Esophagus muscularis mucosa (tissue), 4 donors: Measurements from ENCODE around the gene GSG1.

Experiments used
- CTCF ChIP-seq, 3 experiments: fragments of 200-600 bp in 2 of 3; fragments of 450-650 bp in 1 of 3; sonication (generic) in 2 of 3; IDR thresholded peaks; one replicate each; pipeline ENCODE4 v1.5.1; 2017 to 2019; ENCODE audit warnings: antibody characterized with exemption in 3 of 3, mild to moderate bottlenecking in 2 of 3, moderate library complexity in 1 of 3
- EP300 ChIP-seq: sonication (generic); formaldehyde crosslinking; IDR thresholded peaks from one replicate; pipeline ENCODE4 v1.6.1; 2017; ENCODE audit warnings: antibody characterized with exemption
- POLR2A ChIP-seq: fragments of 450-650 bp; IDR thresholded peaks from one replicate; pipeline ENCODE4 v1.6.1; 2017; ENCODE audit warnings: antibody characterized with exemption, moderate library complexity, mild to moderate bottlenecking, low read depth

- no peak for TF ChIP-seq POLR2A
- no peak for TF ChIP-seq EP300
- no peak for TF ChIP-seq CTCF (IDR thresholded peaks at IDR 0.05)
Measured at GRCh38 chr12:13075118-13075480, 28.4 kb downstream of the GSG1 start.
